ES-I3 (cell line): ENCODE results near the gene UGT1A1.

Experiments
- H3K36me3 ChIP-seq: 2 replicates; pipeline ENCODE4 v1.6.1; 2013; ENCODE audit warnings: mild to moderate bottlenecking, low read length, control low read depth, moderate library complexity; ENCODE audit not compliant: insufficient read depth
- H3K4me1 ChIP-seq: 2 replicates; pipeline ENCODE4 v1.6.1; 2013; ENCODE audit warnings: mild to moderate bottlenecking, control low read depth, low read length; ENCODE audit not compliant: insufficient read depth
- H3K9ac ChIP-seq: 2 replicates; pipeline ENCODE4 v1.6.1; 2013; ENCODE audit warnings: low read depth, mild to moderate bottlenecking, low read length, moderate library complexity
- H3K9me3 ChIP-seq: 2 replicates; pipeline ENCODE4 v1.6.1; 2013; ENCODE audit warnings: mild to moderate bottlenecking, low read length, moderate library complexity; ENCODE audit not compliant: control insufficient read depth, insufficient read depth

The UGT1A1 gene

DNA sequence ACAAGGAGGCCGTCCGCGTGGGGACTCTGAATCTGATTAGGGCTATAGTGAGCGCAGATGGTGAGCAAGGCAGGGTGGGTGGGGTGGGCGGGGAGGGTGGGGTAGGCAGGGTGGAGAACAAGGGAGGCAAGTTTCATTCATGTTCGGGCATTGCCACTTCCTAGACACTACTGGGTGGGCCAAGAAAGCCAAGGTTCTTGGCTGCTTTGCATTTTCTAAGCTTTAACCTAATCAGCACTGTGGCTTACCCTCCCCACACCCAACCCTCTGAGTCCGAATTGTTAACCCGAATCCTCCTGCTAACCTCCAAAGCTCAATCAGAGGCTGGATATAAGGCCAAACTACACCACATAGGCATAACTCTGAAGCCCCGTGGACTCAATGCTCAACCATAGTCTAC is 36.2 kb downstream of the UGT1A1 start:
- no peak overlapping the region for H3K9ac ChIP-seq
- no peaks in the 10 kb centered on the region for H3K9me3 ChIP-seq
- no peaks in the 10 kb centered on the region for H3K4me1 ChIP-seq
- no peaks in the 10 kb centered on the region for H3K36me3 ChIP-seq

DNA sequence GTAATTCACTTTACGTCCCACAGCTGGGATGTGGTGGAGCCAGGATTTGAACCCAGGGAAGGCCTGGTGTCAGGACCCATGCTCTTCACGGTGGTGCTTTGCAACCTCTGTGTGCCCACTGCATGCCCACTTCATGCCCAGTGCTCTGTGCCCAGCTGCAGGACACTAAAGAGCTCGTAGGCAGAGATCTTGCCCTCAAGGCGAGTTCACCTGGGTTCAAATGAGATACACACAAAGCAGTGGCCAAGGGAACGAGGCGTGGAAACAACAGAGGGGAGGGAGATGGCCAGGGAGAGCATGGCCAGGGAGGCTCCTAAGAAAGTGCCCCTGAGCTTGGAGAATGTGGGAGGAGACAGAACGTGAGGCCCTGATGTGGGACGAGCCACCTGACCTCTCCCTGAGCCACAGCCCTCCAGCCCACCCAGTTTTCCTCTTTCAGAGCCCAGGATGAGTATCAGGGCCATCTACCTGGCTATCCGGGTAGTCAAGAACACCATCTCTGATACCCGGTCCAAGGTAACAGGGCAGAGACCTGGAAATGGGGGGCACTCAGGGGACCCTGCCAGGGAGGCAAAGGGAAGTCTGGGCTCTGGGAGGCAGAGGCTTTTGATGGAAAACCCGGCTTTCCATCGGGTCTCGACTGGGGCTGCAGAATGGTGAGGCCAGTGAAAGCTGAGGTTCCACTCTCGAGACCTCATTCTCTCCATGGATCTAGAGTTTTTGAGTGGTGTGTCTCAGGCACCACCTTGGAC is 38.4 kb downstream of the UGT1A1 start:
- Histone ChIP-seq H3K4me1 (no peaks in the 10 kb centered on the region), H3K36me3 (no peaks in the 10 kb centered on the region), H3K9ac (no peak overlapping the region), H3K9me3 (no peaks in the 10 kb centered on the region)

GRCh38 chr2:233799087-233799665 is 39.1 kb downstream of the UGT1A1 start:
- no peak overlapping the region for H3K9ac ChIP-seq
- no peaks in the 10 kb centered on the region for H3K36me3 ChIP-seq
- no peaks in the 10 kb centered on the region for H3K9me3 ChIP-seq
- H3K4me1 ChIP-seq = no peaks in the 10 kb centered on the region

GRCh38 chr2:233799716-233800115 is 39.6 kb downstream of the UGT1A1 start:
- no peaks in the 10 kb centered on the region for H3K36me3 ChIP-seq
- no peak overlapping the region for H3K9ac ChIP-seq
- H3K4me1 ChIP-seq = no peaks in the 10 kb centered on the region
- H3K9me3 ChIP-seq = no peaks in the 10 kb centered on the region

GRCh38 chr2:233800208-233800607 is 40.1 kb downstream of the UGT1A1 start:
- H3K9ac ChIP-seq = no peak overlapping the region
- H3K4me1 ChIP-seq = no peaks in the 10 kb centered on the region
- H3K36me3 ChIP-seq = no peaks in the 10 kb centered on the region
- no peaks in the 10 kb centered on the region for H3K9me3 ChIP-seq

DNA sequence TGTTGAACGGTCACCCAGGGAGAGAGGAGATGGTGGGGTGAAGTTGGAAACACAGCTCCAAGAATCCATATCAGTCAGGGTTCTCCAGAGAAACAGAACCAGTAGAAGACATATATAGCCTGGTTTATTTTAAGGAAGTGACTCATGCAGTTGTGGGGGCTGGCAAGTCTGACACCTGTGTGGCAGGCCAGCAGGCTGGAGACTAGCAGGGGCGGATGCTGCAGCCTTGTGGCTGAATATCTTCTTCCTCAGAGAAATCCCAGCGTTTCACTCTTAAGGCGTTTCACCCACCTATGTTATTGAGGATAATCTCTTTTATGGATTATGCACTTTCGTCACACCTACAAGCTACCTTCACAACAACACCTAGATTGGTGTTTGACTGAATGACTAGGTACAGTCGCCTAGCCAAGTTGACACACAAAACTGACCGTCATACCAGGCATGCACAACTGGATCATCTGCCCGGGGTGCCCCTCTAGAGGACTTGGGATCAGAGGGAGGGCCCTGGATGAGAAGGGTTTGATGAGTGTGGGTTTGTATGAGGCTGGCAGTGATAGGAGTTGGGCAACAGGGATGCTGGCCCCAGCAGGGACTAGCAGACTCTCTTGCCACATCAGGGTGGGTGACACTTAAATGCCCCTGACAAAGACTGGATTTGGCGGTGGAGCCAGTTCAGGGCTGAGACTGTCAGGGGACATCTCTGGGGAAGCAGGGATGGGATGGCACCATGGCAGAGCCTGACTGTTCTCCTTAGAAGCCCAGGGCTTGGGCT is 41.5 kb downstream of the UGT1A1 start:
- no peaks in the 10 kb centered on the region for H3K9me3 ChIP-seq
- no peak overlapping the region for H3K9ac ChIP-seq
- no peaks in the 10 kb centered on the region for H3K4me1 ChIP-seq
- no peaks in the 10 kb centered on the region for H3K36me3 ChIP-seq

- H3K9ac ChIP-seq = no peak overlapping the region
- no peaks in the 10 kb centered on the region for H3K4me1 ChIP-seq
- no peaks in the 10 kb centered on the region for H3K36me3 ChIP-seq
- no peaks in the 10 kb centered on the region; the same call in 1 of the 2 replicates for H3K9me3 ChIP-seq
Measured at GRCh38 chr2:233802132-233802815, 42.2 kb downstream of the UGT1A1 start.

DNA sequence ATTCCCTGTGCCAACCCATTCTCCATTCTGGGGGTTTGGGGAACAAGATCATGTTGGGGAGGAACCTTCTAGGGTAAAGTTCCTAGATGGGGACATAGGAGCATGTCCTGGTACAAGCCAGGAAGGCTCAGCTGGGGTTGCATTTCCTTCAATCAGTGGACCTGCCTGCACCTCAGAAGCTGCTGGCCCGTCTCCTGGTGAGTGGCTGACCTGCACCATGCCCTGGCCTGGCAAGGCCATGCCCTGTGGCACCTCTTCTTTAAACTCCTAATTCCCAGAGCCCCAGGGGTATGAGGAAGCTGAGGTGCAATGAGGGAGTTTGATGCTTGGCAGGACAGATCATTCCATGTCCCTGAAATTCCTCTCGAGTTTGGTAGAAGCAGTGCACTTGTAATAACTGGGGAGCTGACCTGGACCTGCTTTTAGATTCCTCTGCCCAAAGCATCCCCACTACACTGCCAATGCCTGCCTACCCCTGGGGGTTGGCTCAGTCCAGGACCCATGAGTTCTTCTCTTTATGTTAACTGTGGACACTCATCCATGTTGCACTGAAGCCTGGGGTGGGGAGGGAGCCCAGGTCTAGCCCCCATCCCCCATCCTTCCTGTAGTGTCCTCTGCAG is 43.3 kb downstream of the UGT1A1 start:
- Histone ChIP-seq H3K9ac (no peak overlapping the region), H3K9me3 (no peaks in the 10 kb centered on the region; the same call in 1 of the 2 replicates), H3K4me1 (no peaks in the 10 kb centered on the region), H3K36me3 (no peaks in the 10 kb centered on the region)

DNA sequence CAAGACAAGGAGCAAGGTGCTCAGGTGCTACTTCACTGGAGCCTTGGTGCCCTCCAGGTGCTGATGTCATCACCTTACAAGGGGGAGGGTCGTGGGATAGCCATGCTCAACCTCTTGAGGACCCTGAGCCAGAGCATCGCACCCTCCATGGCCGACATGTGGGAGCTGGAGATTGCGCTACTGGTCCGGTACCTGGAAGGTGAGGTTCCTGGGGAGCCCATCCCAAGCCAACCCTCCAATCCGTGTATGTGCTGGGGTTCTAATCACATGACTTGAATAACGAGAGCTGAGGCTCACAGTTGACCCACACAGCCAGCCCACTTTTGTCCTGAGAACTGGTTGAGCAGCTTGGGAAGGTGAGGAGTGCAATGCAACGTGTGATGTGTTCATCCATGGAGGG is 43.9 kb downstream of the UGT1A1 start:
- no peaks in the 10 kb centered on the region for H3K36me3 ChIP-seq
- no peaks in the 10 kb centered on the region; the same call in 1 of the 2 replicates for H3K9me3 ChIP-seq
- no peak overlapping the region for H3K9ac ChIP-seq
- H3K4me1 ChIP-seq = no peaks in the 10 kb centered on the region

DNA sequence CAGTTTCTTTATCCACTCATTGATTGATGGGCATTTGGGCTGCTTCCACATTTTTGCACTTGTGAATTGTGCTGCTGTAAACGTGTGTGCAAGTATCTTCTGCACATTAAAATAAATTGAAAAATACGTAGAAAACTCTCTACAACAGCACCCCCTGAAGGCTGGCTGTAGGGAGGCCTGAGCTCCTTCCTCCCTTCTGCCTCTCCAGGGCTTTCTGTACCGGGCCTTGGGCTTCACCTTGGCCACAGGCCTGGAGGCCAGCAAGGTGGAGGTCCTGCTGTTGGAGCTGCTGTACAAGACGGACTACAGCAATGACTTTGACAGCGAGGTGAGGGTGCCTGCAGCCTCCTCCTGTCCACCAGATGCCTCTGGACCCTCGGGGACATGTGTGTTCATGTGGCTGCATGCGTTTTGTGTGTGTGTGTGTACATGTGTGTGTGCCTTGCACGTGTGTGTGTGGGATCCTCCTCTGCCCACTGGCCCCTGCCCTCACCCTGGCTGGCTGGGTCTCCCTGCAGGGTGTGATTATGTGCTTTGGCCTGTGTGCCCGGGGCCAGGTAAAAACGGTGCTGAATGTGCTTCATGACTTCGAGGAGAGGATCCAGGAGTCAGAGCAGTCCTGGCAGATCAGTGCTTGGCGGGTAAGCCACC is 47.3 kb downstream of the UGT1A1 start:
- Histone ChIP-seq H3K9ac (no peak overlapping the region), H3K4me1 (no peaks in the 10 kb centered on the region), H3K36me3 (no peaks in the 10 kb centered on the region), H3K9me3 (no peaks in the 10 kb centered on the region; the same call in 1 of the 2 replicates)

DNA sequence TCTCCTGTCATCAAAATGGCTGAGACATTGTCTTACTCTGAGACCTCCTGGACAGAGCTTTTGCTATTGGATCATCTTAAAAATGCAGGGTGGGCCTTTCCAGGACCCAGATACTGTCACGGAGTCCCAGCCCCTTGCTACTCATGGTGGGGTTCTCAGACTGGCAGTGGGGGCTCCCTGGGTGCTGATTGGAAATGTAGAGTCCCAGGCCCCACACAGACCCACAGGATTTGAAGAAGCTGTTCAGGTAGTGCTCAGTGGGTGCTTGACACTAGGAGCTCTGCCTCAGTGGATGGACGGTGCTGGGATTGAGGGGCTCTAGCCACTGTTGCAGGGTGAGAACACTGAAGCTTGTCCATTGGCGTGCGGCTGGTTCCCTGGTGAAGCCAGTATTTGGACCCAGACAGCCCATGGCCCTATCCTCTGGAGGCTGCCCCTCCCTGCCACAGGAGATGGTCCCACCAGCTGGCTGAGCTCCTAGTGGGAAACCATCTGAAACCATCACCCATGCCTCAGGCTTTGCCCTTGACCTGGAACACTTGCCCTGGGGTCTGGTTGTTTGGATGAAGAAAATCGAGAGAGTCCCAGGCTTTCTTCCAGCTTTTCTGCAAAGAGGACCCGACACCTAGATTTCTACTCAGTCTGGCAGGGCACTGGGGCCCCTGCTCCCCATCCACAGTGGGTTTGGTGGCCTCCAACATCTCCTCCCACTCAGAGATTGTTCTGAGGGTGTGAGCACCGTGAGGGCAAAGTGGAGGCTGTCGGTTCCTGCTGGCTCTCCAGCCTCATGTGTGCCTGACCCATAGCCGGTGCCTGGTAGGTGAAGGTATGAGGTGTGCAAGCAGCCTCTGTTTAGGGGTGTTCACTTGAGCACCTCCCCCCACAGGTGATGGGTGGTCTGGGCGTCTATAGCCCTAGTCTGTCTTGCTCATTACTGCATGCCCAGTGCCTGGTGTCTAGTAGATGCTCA is 48.2 kb downstream of the UGT1A1 start:
- H3K4me1 ChIP-seq = no peaks in the 10 kb centered on the region
- no peak overlapping the region for H3K9ac ChIP-seq
- H3K9me3 ChIP-seq = no peaks in the 10 kb centered on the region; the same call in 1 of the 2 replicates
- H3K36me3 ChIP-seq = no peaks in the 10 kb centered on the region

DNA sequence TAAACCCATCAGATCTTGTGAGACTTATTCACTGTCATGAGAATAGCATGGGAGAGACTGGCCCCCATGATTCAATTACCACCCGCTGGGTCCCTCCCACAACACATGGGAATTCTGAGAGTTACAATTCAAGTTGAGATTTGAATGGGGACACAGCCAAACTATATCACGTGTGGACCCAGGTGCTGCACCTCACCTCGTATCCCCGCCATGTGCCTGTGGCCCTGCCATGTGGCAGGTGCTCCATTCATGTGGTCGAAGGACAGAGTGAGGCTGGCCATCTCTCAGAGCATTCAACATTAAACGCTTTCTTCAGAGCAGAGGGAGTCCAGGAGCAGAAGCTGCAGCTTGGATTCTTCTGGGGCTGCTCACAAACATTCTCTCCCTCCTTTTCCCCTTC is 50.3 kb downstream of the UGT1A1 start:
- Histone ChIP-seq H3K36me3 (no peaks in the 10 kb centered on the region), H3K9ac (no peak overlapping the region), H3K4me1 (no peaks in the 10 kb centered on the region), H3K9me3 (no peaks in the 10 kb centered on the region; the same call in 1 of the 2 replicates)

- Histone ChIP-seq H3K9me3 (no peaks in the 10 kb centered on the region; the same call in 1 of the 2 replicates), H3K36me3 (no peaks in the 10 kb centered on the region), H3K4me1 (no peaks in the 10 kb centered on the region), H3K9ac (no peak overlapping the region)
Measured at GRCh38 chr2:233811087-233811486, 51.0 kb downstream of the UGT1A1 start.
